ENCODE data around the gene NSF. TPM values are rescaled to one million over a fixed set of nuclear protein-coding genes. Genes with fewer than 3 reads are reported as not detected.

NSF gene
- total RNA-seq, 4 donors from 2014 or later, result 19.9 to 23.8 (median 21.8) TPM

DNA sequence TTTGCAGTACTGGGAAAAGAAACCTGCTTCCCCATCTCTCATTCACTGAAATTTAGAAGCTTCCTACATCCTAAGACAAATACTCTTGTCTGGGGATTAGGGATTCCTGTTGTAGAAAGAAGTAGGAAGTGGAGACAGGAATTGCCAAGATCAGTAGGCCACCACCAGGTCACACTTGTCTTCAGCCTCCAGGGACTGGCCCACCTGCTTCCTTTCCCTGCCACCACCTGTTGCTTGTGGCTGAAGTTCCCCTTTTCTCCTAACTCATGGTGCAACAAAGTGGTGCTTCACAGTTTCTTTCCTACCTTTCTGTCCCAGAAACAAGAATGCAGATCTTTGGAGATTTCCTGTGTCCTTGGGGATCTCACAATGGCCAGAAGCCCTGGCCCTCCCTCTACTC is 145.6 kb downstream of the NSF start:
- TF ChIP-seq, protein P1, sequence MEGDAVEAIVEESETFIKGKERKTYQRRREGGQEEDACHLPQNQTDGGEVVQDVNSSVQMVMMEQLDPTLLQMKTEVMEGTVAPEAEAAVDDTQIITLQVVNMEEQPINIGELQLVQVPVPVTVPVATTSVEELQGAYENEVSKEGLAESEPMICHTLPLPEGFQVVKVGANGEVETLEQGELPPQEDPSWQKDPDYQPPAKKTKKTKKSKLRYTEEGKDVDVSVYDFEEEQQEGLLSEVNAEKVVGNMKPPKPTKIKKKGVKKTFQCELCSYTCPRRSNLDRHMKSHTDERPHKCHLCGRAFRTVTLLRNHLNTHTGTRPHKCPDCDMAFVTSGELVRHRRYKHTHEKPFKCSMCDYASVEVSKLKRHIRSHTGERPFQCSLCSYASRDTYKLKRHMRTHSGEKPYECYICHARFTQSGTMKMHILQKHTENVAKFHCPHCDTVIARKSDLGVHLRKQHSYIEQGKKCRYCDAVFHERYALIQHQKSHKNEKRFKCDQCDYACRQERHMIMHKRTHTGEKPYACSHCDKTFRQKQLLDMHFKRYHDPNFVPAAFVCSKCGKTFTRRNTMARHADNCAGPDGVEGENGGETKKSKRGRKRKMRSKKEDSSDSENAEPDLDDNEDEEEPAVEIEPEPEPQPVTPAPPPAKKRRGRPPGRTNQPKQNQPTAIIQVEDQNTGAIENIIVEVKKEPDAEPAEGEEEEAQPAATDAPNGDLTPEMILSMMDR (IDR thresholded peaks at IDR 0.05), result no peak
- no peak for ATAC-seq (ENCODE audit: low FRiP score)
- DNase-seq (ENCODE audit: low spot score), result no peak

DNA sequence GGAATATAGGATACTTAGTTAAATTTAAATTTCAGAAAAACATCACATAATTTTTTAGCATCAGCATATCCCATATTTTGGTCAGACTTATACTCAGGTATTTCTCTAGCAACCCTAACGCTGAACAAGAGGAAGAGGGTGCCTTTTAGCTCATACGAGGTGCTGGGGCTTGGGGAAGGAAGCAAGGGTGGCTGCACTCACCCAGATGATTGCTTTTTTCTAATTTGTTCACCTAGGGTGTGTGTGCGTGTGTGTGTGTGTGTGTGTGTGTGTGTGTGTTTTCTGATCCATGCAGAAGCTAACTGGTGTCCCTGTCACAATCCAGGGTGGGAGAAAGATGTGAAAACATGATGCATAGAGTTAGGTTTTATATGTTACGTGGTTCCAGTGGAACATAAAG is 146.9 kb downstream of the NSF start:
- TF ChIP-seq, protein P1 (IDR thresholded peaks at IDR 0.05), result no peak
- DNase-seq (ENCODE audit: low spot score), result no peak

DNA sequence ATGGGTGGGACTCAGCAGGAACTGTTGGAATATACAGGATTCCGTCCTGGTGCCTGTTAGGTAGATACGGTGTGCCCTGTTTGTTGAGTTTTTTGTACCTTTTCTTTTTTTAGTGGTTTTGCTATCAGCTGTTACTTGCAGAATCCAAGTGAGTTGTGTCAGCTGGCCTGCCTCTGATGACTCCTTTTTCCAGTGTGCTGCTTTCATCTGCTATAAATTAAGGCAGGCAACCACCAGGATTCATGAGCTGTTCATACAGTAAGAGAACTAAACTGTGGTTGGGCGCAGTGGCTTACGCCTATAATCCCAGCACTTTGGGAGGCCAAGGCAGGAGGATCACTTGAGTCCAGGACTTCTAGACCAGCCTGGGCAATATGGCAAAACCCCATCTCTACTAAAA is 148.1 kb downstream of the NSF start:
- TF ChIP-seq, protein P1 (IDR thresholded peaks at IDR 0.05), result no peak
- ATAC-seq (ENCODE audit: low FRiP score) (no peak), DNase-seq (ENCODE audit: low spot score) (no peak)

More for the DNA sequence above, 146.9 kb downstream of the NSF start:
- no peak for ATAC-seq (ENCODE audit: low FRiP score)

DNA sequence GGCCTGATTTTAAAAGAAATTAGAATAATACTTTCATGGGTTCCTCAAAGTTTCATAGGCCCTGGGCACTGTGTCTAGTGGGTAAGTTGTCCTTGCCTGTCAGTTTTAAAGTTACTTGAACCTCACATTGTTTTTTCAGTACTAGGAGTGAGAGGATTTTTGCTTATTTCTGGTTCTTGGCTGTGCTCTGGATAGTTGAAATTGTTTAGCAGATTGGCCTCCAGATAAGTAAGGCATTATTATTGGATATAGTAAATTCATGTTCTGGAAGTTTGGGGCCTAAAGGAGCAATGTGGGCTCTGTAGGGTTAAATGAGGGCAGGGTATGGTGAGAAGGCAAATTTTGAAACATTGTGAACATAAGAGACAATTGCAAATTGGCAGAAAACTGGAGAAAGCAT is 149.5 kb downstream of the NSF start:
- TF ChIP-seq, protein P1 (IDR thresholded peaks at IDR 0.05), result no peak
- DNase-seq (ENCODE audit: low spot score) (no peak), ATAC-seq (ENCODE audit: low FRiP score) (no peak)

DNA sequence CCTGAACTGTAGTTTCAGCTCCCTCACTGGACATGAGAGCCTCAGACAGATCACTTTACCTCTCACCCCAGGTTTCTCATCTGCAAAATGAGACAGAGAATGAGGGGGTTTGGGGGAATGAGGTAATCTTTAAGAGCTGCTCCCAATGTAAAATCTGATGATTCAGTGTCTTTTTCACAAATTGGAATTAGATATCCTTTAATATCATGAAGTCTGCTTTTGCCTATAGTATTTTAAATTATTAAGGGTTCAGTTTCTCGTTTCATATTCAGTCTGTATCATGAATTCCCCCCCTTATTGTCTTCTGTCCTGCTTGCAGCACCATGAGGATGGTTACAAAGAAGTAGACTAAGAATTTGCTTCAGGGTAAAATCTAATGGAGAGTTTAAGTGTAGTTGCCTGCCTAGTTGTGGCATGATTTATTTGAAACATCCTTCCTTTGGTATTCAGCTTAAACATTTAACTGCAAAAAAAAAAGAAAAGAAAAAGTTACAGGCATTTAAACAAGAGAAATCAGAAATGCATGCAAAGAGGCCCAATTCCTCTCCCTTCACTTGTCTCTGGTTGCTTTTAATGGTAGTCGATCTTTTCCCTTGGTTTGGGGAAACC is 150.8 kb downstream of the NSF start:
- TF ChIP-seq, protein P1 (IDR thresholded peaks at IDR 0.05), result no peak
- DNase-seq (ENCODE audit: low spot score) (no peak), ATAC-seq (ENCODE audit: low FRiP score) (no peak)

DNA sequence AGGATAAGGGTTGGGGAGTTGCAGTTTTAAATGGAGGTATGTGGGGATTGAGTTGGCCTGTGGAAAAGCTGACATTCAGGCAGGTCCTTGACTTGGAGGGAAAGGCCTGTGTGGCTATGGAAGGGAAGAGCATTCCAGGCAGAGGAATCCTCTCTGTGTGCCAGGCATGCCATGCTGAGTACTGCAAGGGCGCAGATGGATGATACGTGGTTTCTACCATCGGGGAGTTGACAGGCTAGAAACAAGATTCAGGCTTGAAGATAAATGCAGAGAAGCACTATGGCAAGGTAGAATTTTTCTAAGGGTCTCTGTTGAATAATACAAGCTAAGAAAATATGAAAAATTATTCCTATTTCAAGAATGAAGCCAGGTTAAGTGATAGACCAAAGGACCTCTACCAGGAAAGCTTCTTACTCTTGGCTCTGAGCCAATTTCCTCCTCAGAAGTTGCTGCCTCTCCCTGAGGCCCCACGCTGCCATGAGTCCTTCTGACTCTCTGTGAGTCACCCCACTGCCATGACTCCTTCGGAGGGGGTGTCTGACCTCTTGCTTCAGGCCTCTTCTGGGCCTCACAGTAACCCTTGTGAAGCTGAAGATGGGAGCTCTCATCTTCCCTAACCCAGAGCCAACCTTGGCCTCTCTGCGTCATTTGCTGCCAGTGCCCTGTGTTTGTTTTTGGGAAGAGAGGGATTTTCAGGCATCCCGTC is 152.2 kb downstream of the NSF start:
- TF ChIP-seq, protein P1 (IDR thresholded peaks at IDR 0.05), result no peak
- no peak for DNase-seq (ENCODE audit: low spot score)
- peak; percentile 94 for ATAC-seq (ENCODE audit: low FRiP score)

DNA sequence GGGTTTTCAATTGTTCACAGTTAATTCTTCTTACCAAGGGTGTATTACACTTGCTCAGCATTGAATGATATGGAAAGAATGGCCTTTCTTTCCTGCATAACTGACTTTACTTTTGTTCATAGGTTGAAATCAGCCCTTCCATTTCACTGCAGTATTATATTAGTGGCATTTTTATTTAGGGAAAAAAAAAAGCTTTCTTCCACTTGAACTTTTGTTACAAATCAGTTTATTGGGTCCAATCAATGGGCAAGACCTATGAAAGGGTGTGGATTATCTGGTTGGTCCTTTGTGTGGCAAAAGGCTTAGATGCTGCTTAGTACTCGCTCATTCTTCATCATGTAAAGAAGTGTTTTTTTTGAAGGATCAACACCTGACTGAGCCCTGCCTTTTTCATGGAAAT is 154.0 kb downstream of the NSF start:
- no peak for ATAC-seq (ENCODE audit: low FRiP score)
- TF ChIP-seq, protein P1 (IDR thresholded peaks at IDR 0.05), result no peak

More for the DNA sequence above, 154.0 kb downstream of the NSF start:
- no peak for DNase-seq (ENCODE audit: low spot score)
